ENCODE data around the gene HBQ1.

HBQ1 gene

GRCh38 chr16:179211-180092, 807 bp upstream of the HBQ1 start:
- peaks cover 0 to 17% of the 10 kb centered on the region in 2 donors for H3K4me1 ChIP-seq (ENCODE audit: control insufficient read depth in 1 of 2, insufficient read depth in 2 of 2, low read length in 2 of 2)
- H3K9me3 ChIP-seq (ENCODE audit: control insufficient read depth in 1 of 2, low read length in 2 of 2), result no peaks in the 10 kb centered on the region
- H3K4me3 ChIP-seq (ENCODE audit: low read depth in 1 of 2, low read length in 2 of 2), result no peak overlapping the region
- H3K27me3 ChIP-seq (ENCODE audit: low read depth, low read length), result peaks cover 38% of the 10 kb centered on the region
- no peaks in the 10 kb centered on the region for H3K36me3 ChIP-seq (ENCODE audit: control insufficient read depth in 1 of 2, insufficient read depth in 2 of 2, low read length in 2 of 2)
- H3K27ac ChIP-seq (ENCODE audit: low read length), result no peak overlapping the region

GRCh38 chr16:180681-181564, 664 bp downstream of the HBQ1 start:
- Histone ChIP-seq H3K36me3 (ENCODE audit: control insufficient read depth in 1 of 2, insufficient read depth in 2 of 2, low read length in 2 of 2) (no peaks in the 10 kb centered on the region), H3K27ac (ENCODE audit: low read length) (no peak overlapping the region), H3K27me3 (ENCODE audit: low read depth, low read length) (peaks cover 25% of the 10 kb centered on the region), H3K9me3 (ENCODE audit: control insufficient read depth in 1 of 2, low read length in 2 of 2) (no peaks in the 10 kb centered on the region), H3K4me1 (ENCODE audit: control insufficient read depth in 1 of 2, insufficient read depth in 2 of 2, low read length in 2 of 2) (peaks cover 0 to 17% of the 10 kb centered on the region in 2 donors), H3K4me3 (ENCODE audit: low read depth in 1 of 2, low read length in 2 of 2) (peak overlapping the region in 1 of 2 donors; percentile 60)

DNA sequence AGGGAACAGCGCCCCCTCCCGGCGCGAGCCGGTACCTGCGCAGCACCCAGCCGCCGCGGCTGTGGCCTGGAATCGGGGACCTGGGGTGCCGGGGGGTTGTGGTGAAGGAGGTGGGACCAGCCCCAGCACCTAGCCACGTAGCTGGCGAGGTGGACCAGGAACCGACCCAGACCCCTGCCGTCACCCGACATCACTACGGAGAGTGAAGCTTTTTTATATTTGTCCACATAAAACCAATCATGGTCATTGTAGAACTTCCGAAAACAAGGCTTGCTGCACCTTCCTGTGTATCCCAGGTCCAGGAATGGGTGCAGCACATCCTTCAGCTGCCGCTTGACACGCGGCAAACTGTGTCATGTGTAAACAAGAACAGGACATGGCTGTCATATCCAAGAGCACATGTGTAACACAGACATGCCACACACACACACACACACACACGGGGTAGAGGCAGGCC, 1.3 kb downstream of the HBQ1 start:
- H3K27me3 ChIP-seq (ENCODE audit: low read depth, low read length), result peaks cover 25% of the 10 kb centered on the region
- H3K9me3 ChIP-seq (ENCODE audit: control insufficient read depth in 1 of 2, low read length in 2 of 2), result no peaks in the 10 kb centered on the region
- no peak overlapping the region for H3K27ac ChIP-seq (ENCODE audit: low read length)
- peak overlapping the region in 1 of 2 donors; percentile 60 for H3K4me3 ChIP-seq (ENCODE audit: low read depth in 1 of 2, low read length in 2 of 2)
- H3K4me1 ChIP-seq (ENCODE audit: control insufficient read depth in 1 of 2, insufficient read depth in 2 of 2, low read length in 2 of 2), result peaks cover 0 to 17% of the 10 kb centered on the region in 2 donors
- no peaks in the 10 kb centered on the region for H3K36me3 ChIP-seq (ENCODE audit: control insufficient read depth in 1 of 2, insufficient read depth in 2 of 2, low read length in 2 of 2)

DNA sequence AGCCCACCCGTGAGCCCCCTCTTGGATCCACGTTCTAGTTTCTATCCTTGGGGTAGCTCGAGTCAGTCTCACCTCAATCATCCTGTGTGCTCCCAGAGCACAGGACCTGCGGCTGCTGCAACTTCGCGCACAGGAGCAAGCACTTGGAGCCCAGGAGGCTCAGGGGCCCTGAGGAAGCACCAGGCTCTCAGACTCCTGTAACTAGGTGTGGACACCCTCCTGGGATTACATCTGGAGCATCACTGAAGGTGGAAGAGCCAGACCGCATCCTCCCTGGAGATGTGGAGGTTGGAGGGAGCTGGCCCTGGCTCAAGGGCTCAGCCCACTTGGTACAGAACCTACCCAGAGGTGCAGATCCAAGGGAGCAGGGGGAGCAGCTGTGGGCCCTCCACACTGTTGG, 2.7 kb downstream of the HBQ1 start:
- Histone ChIP-seq H3K27me3 (ENCODE audit: low read depth, low read length) (peaks cover 17% of the 10 kb centered on the region), H3K27ac (ENCODE audit: low read length) (no peak overlapping the region), H3K36me3 (ENCODE audit: control insufficient read depth in 1 of 2, insufficient read depth in 2 of 2, low read length in 2 of 2) (peaks cover 0 to 8% of the 10 kb centered on the region in 2 donors), H3K4me3 (ENCODE audit: low read depth in 1 of 2, low read length in 2 of 2) (no peak overlapping the region), H3K9me3 (ENCODE audit: control insufficient read depth in 1 of 2, low read length in 2 of 2) (no peaks in the 10 kb centered on the region), H3K4me1 (ENCODE audit: control insufficient read depth in 1 of 2, insufficient read depth in 2 of 2, low read length in 2 of 2) (peaks cover 0 to 17% of the 10 kb centered on the region in 2 donors)

GRCh38 chr16:185213-185612, 5.0 kb downstream of the HBQ1 start:
- Histone ChIP-seq H3K9me3 (ENCODE audit: control insufficient read depth in 1 of 2, low read length in 2 of 2) (no peaks in the 10 kb centered on the region), H3K27ac (ENCODE audit: low read length) (no peak overlapping the region), H3K4me1 (ENCODE audit: control insufficient read depth in 1 of 2, insufficient read depth in 2 of 2, low read length in 2 of 2) (peaks cover 0 to 13% of the 10 kb centered on the region in 2 donors), H3K27me3 (ENCODE audit: low read depth, low read length) (no peaks in the 10 kb centered on the region), H3K4me3 (ENCODE audit: low read depth in 1 of 2, low read length in 2 of 2) (no peak overlapping the region), H3K36me3 (ENCODE audit: control insufficient read depth in 1 of 2, insufficient read depth in 2 of 2, low read length in 2 of 2) (peaks cover 13 to 27% of the 10 kb centered on the region in 2 donors)

DNA sequence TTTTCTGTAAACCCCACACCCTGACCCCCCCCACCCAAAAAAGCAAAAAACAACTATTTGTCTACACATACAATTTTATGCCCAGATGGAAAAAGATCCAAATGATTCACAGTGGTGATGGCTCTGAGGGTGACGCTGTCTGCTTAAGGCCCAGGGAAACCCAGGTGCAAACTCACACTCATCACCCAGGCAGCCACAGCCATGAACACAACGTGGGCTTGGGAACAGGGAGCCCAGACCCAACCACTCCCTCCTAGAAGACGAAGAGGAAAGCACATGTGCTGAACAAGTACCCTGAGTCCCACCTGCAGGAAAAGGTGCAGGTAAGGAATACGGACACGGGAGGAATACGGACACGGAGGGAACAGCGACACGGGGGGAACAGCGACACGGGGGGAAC, 5.4 kb downstream of the HBQ1 start:
- H3K36me3 ChIP-seq (ENCODE audit: control insufficient read depth in 1 of 2, insufficient read depth in 2 of 2, low read length in 2 of 2), result peaks cover 17 to 32% of the 10 kb centered on the region in 2 donors
- no peak overlapping the region for H3K4me3 ChIP-seq (ENCODE audit: low read depth in 1 of 2, low read length in 2 of 2)
- no peak overlapping the region for H3K27ac ChIP-seq (ENCODE audit: low read length)
- peaks cover 0 to 8% of the 10 kb centered on the region in 2 donors for H3K4me1 ChIP-seq (ENCODE audit: control insufficient read depth in 1 of 2, insufficient read depth in 2 of 2, low read length in 2 of 2)
- no peaks in the 10 kb centered on the region for H3K9me3 ChIP-seq (ENCODE audit: control insufficient read depth in 1 of 2, low read length in 2 of 2)
- no peaks in the 10 kb centered on the region for H3K27me3 ChIP-seq (ENCODE audit: low read depth, low read length)

- Histone ChIP-seq H3K36me3 (ENCODE audit: control insufficient read depth in 1 of 2, insufficient read depth in 2 of 2, low read length in 2 of 2) (peaks cover 28 to 46% of the 10 kb centered on the region in 2 donors), H3K27ac (ENCODE audit: low read length) (no peak overlapping the region), H3K27me3 (ENCODE audit: low read depth, low read length) (no peaks in the 10 kb centered on the region), H3K4me1 (ENCODE audit: control insufficient read depth in 1 of 2, insufficient read depth in 2 of 2, low read length in 2 of 2) (no peaks in the 10 kb centered on the region), H3K4me3 (ENCODE audit: low read depth in 1 of 2, low read length in 2 of 2) (no peak overlapping the region), H3K9me3 (ENCODE audit: control insufficient read depth in 1 of 2, low read length in 2 of 2) (no peaks in the 10 kb centered on the region)
These were observed 7.1 kb downstream of the HBQ1 start for GRCh38 chr16:187330-187729.

GRCh38 chr16:188674-189073, 8.4 kb downstream of the HBQ1 start:
- Histone ChIP-seq H3K27ac (ENCODE audit: low read length) (no peak overlapping the region), H3K27me3 (ENCODE audit: low read depth, low read length) (no peaks in the 10 kb centered on the region), H3K4me3 (ENCODE audit: low read depth in 1 of 2, low read length in 2 of 2) (no peak overlapping the region), H3K4me1 (ENCODE audit: control insufficient read depth in 1 of 2, insufficient read depth in 2 of 2, low read length in 2 of 2) (no peaks in the 10 kb centered on the region), H3K36me3 (ENCODE audit: control insufficient read depth in 1 of 2, insufficient read depth in 2 of 2, low read length in 2 of 2) (peaks cover 28 to 58% of the 10 kb centered on the region in 2 donors), H3K9me3 (ENCODE audit: control insufficient read depth in 1 of 2, low read length in 2 of 2) (no peaks in the 10 kb centered on the region)

DNA sequence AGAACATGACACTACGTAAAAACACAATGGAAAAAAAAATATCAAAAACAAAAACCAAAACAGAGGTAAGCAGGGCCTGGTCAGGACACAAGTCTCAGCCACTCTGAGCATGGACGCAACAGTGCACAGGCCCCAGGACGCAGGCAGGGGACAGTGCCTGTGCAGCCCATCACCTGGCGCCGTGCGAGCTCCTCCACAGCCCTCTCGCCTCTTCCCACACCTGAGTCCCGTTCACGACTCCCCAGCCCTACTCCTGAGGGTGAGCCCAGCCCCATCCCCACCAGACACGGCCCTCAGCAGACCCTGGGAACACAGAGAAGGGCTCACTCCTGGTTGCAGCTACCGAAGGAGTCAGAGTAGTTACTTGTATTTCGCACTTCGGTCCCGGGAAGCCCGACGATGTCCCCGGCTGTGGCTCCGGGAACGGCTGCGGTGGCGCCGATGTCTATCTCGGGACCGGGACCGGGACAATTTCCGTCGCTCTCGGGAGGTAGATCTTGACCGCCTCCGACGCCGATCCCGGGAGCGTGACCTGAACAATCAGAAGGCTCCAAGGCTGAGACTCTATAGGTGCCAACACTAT, 9.4 kb downstream of the HBQ1 start:
- Histone ChIP-seq H3K36me3 (ENCODE audit: control insufficient read depth in 1 of 2, insufficient read depth in 2 of 2, low read length in 2 of 2) (peaks cover 35 to 68% of the 10 kb centered on the region in 2 donors), H3K9me3 (ENCODE audit: control insufficient read depth in 1 of 2, low read length in 2 of 2) (no peaks in the 10 kb centered on the region), H3K27ac (ENCODE audit: low read length) (no peak overlapping the region)

GRCh38 chr16:191831-192230, 11.6 kb downstream of the HBQ1 start:
- Histone ChIP-seq H3K4me1 (ENCODE audit: control insufficient read depth in 1 of 2, insufficient read depth in 2 of 2, low read length in 2 of 2) (no peaks in the 10 kb centered on the region), H3K27me3 (ENCODE audit: low read depth, low read length) (no peaks in the 10 kb centered on the region), H3K27ac (ENCODE audit: low read length) (no peak overlapping the region), H3K9me3 (ENCODE audit: control insufficient read depth in 1 of 2, low read length in 2 of 2) (no peaks in the 10 kb centered on the region), H3K4me3 (ENCODE audit: low read depth in 1 of 2, low read length in 2 of 2) (no peak overlapping the region), H3K36me3 (ENCODE audit: control insufficient read depth in 1 of 2, insufficient read depth in 2 of 2, low read length in 2 of 2) (peaks cover 47 to 88% of the 10 kb centered on the region in 2 donors)

More for the DNA sequence above, 9.4 kb downstream of the HBQ1 start:
- no peaks in the 10 kb centered on the region for H3K4me1 ChIP-seq (ENCODE audit: control insufficient read depth in 1 of 2, insufficient read depth in 2 of 2, low read length in 2 of 2)
- no peaks in the 10 kb centered on the region for H3K27me3 ChIP-seq (ENCODE audit: low read depth, low read length)
- H3K4me3 ChIP-seq (ENCODE audit: low read depth in 1 of 2, low read length in 2 of 2), result no peak overlapping the region

- Histone ChIP-seq H3K9me3 (ENCODE audit: control insufficient read depth in 1 of 2, low read length in 2 of 2) (no peaks in the 10 kb centered on the region), H3K36me3 (ENCODE audit: control insufficient read depth in 1 of 2, insufficient read depth in 2 of 2, low read length in 2 of 2) (peaks cover 51 to 89% of the 10 kb centered on the region in 2 donors), H3K27ac (ENCODE audit: low read length) (no peak overlapping the region), H3K27me3 (ENCODE audit: low read depth, low read length) (no peaks in the 10 kb centered on the region), H3K4me3 (ENCODE audit: low read depth in 1 of 2, low read length in 2 of 2) (no peak overlapping the region), H3K4me1 (ENCODE audit: control insufficient read depth in 1 of 2, insufficient read depth in 2 of 2, low read length in 2 of 2) (no peaks in the 10 kb centered on the region)
These were observed 12.4 kb downstream of the HBQ1 start for GRCh38 chr16:192686-193085.
